ENCODE results near the gene RAPGEF4.

Gene RAPGEF4

DNA sequence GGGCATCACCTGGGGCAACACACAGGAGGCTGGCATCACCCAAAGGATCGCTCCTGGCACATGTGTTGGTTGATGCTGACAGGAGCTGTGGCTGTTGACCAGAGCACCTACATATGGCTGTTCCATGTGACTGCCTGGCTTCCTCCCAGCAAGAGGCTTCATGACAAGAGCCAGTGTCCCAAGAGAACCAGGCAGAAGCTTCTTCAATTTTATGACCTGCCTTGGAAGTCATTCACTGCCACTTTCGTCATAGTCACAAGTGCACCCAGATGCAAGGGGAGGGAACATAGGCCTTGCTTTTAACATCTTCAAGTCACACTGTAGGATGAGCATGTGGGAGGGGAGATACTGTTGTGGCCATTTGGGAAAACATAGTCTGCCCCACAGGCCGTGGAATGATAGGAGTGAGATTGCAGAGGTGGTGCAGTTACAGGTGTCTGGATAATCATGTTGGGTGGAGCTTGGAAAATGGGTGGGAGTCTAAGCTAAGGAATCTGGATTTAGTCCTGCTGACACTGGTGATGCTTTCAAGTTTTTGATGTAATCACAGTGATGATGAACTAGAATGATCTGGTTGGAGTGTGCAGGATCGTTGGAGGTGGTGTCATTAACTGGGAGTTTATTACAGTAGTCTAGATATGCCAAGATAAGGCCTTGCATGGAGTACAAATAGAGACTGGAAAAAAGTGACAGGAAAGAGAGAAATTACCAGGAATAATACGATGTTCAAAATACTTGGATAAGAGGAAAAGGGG, 107.0 kb downstream of the RAPGEF4 start:
- Histone ChIP-seq H3K9ac (ENCODE audit: low read depth, low read length, poor library complexity, severe bottlenecking) (no peak overlapping the region), H3K27me3 (ENCODE audit: insufficient read depth, low read length, poor library complexity, severe bottlenecking) (no peaks in the 10 kb centered on the region), H3K4me1 (ENCODE audit: insufficient read depth, low read length, poor library complexity, severe bottlenecking) (no peaks in the 10 kb centered on the region), H3F3A (ENCODE audit: low read depth) (no peaks in the 10 kb centered on the region), H3K9me3 (ENCODE audit: insufficient read depth, low read depth, low read length) (no peaks in the 10 kb centered on the region), H3K79me2 (ENCODE audit: insufficient read depth, low read length) (no peaks in the 10 kb centered on the region), H3K36me3 (ENCODE audit: insufficient read depth, low read length) (no peaks in the 10 kb centered on the region), H3K4me3 (ENCODE audit: low read length, poor library complexity, severe bottlenecking) (no peak overlapping the region), H4K20me1 (ENCODE audit: insufficient read depth, low read length, poor library complexity, severe bottlenecking) (no peaks in the 10 kb centered on the region), H3K4me2 (ENCODE audit: low read depth, low read length, poor library complexity, severe bottlenecking) (no peak overlapping the region), H3K9me2 (replicated peaks; ENCODE audit: low read depth, low read length) (no peaks in the 10 kb centered on the region), H2AFZ (ENCODE audit: low read length) (no peak overlapping the region)
- TF ChIP-seq, protein P1, sequence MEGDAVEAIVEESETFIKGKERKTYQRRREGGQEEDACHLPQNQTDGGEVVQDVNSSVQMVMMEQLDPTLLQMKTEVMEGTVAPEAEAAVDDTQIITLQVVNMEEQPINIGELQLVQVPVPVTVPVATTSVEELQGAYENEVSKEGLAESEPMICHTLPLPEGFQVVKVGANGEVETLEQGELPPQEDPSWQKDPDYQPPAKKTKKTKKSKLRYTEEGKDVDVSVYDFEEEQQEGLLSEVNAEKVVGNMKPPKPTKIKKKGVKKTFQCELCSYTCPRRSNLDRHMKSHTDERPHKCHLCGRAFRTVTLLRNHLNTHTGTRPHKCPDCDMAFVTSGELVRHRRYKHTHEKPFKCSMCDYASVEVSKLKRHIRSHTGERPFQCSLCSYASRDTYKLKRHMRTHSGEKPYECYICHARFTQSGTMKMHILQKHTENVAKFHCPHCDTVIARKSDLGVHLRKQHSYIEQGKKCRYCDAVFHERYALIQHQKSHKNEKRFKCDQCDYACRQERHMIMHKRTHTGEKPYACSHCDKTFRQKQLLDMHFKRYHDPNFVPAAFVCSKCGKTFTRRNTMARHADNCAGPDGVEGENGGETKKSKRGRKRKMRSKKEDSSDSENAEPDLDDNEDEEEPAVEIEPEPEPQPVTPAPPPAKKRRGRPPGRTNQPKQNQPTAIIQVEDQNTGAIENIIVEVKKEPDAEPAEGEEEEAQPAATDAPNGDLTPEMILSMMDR (conservative IDR thresholded peaks at IDR 0.05; ENCODE audit: low read length): no peak
- TF ChIP-seq EZH2phosphoT487 (IDR thresholded peaks at IDR 0.05; ENCODE audit: borderline replicate concordance): no peak

GRCh38 chr2:172843266-172843582, 107.6 kb downstream of the RAPGEF4 start:
- H3K4me3 ChIP-seq (ENCODE audit: low read length, poor library complexity, severe bottlenecking): no peak overlapping the region
- no peaks in the 10 kb centered on the region for H4K20me1 ChIP-seq (ENCODE audit: insufficient read depth, low read length, poor library complexity, severe bottlenecking)
- H3K4me2 ChIP-seq (ENCODE audit: low read depth, low read length, poor library complexity, severe bottlenecking): no peak overlapping the region
- no peaks in the 10 kb centered on the region for H3K36me3 ChIP-seq (ENCODE audit: insufficient read depth, low read length)
- no peaks in the 10 kb centered on the region for H3K9me3 ChIP-seq (ENCODE audit: insufficient read depth, low read depth, low read length)
- no peaks in the 10 kb centered on the region for H3K27me3 ChIP-seq (ENCODE audit: insufficient read depth, low read length, poor library complexity, severe bottlenecking)
- H3F3A ChIP-seq (ENCODE audit: low read depth): no peaks in the 10 kb centered on the region
- H3K9ac ChIP-seq (ENCODE audit: low read depth, low read length, poor library complexity, severe bottlenecking): no peak overlapping the region
- H3K9me2 ChIP-seq (replicated peaks; ENCODE audit: low read depth, low read length): no peaks in the 10 kb centered on the region
- no peaks in the 10 kb centered on the region for H3K4me1 ChIP-seq (ENCODE audit: insufficient read depth, low read length, poor library complexity, severe bottlenecking)
- TF ChIP-seq EZH2phosphoT487 (IDR thresholded peaks at IDR 0.05; ENCODE audit: borderline replicate concordance): no peak
- TF ChIP-seq, protein P1 (conservative IDR thresholded peaks at IDR 0.05; ENCODE audit: low read length): no peak
- no peaks in the 10 kb centered on the region for H3K79me2 ChIP-seq (ENCODE audit: insufficient read depth, low read length)
- no peak overlapping the region for H2AFZ ChIP-seq (ENCODE audit: low read length)

GRCh38 chr2:172843902-172844715, 108.5 kb downstream of the RAPGEF4 start:
- Histone ChIP-seq H3F3A (ENCODE audit: low read depth) (no peaks in the 10 kb centered on the region), H3K9me2 (replicated peaks; ENCODE audit: low read depth, low read length) (no peaks in the 10 kb centered on the region), H3K79me2 (ENCODE audit: insufficient read depth, low read length) (no peaks in the 10 kb centered on the region), H3K4me2 (ENCODE audit: low read depth, low read length, poor library complexity, severe bottlenecking) (no peak overlapping the region), H3K36me3 (ENCODE audit: insufficient read depth, low read length) (no peaks in the 10 kb centered on the region), H3K27me3 (ENCODE audit: insufficient read depth, low read length, poor library complexity, severe bottlenecking) (no peaks in the 10 kb centered on the region), H3K4me3 (ENCODE audit: low read length, poor library complexity, severe bottlenecking) (no peak overlapping the region), H3K4me1 (ENCODE audit: insufficient read depth, low read length, poor library complexity, severe bottlenecking) (no peaks in the 10 kb centered on the region), H4K20me1 (ENCODE audit: insufficient read depth, low read length, poor library complexity, severe bottlenecking) (no peaks in the 10 kb centered on the region), H3K9me3 (ENCODE audit: insufficient read depth, low read depth, low read length) (no peaks in the 10 kb centered on the region), H2AFZ (ENCODE audit: low read length) (no peak overlapping the region), H3K9ac (ENCODE audit: low read depth, low read length, poor library complexity, severe bottlenecking) (no peak overlapping the region)
- no peak for TF ChIP-seq EZH2phosphoT487 (IDR thresholded peaks at IDR 0.05; ENCODE audit: borderline replicate concordance)
